Kidney (tissue), 14 donors: ENCODE data around the gene IZUMO4. TPM values are rescaled to one million over a fixed set of nuclear protein-coding genes. Genes with fewer than 3 reads are reported as not detected.

Experiments
- DNase-seq, 5 donors: peaks; one replicate each; pipeline ENCODE4 v3.0.0-alpha.2; 2013 to 2020
- FAIRE-seq: peaks from 2 replicates; lab custom pipeline; 2012; peaks lifted over from hg19 to GRCh38; lab: Jason Lieb, UNC
- H3K27ac ChIP-seq, 2 donors: one replicate each; pipeline ENCODE4 v1.7.0; 2013; ENCODE audit warnings: low read depth in 2 of 2, low read length in 2 of 2, inconsistent platforms in 1 of 2
- H3K27me3 ChIP-seq: one replicate; pipeline ENCODE4 v1.7.1; 2013; ENCODE audit warnings: low read length, inconsistent platforms; ENCODE audit not compliant: control insufficient read depth, insufficient read depth
- H3K36me3 ChIP-seq, 3 donors: one replicate each; pipeline versions ENCODE4 v1.7.0 to v1.7.1; 2013; ENCODE audit warnings: low read length in 3 of 3, control low read depth in 1 of 3, inconsistent platforms in 1 of 3; ENCODE audit not compliant: insufficient read depth in 3 of 3, control insufficient read depth in 2 of 3
- H3K4me1 ChIP-seq, 3 donors: one replicate each; pipeline versions ENCODE4 v1.7.0 to v1.7.1; 2013; ENCODE audit warnings: low read length in 3 of 3, inconsistent platforms in 1 of 3, low read depth in 1 of 3; ENCODE audit not compliant: control insufficient read depth in 2 of 3, insufficient read depth in 2 of 3
- H3K4me3 ChIP-seq, 3 donors: one replicate each; pipeline versions ENCODE4 v1.7.0 to v1.8.1; 2013; ENCODE audit warnings: low read length in 3 of 3, control low read depth in 1 of 3, inconsistent platforms in 1 of 3
- H3K9ac ChIP-seq, 3 donors: one replicate each; pipeline versions ENCODE4 v1.7.0 to v1.7.1; 2013; ENCODE audit warnings: low read length in 3 of 3, control low read depth in 1 of 3, inconsistent platforms in 1 of 3
- H3K9me3 ChIP-seq, 3 donors: one replicate each; pipeline versions ENCODE4 v1.7.0 to v1.7.1; 2013; ENCODE audit warnings: low read length in 3 of 3, control low read depth in 1 of 3, inconsistent platforms in 1 of 3; ENCODE audit not compliant: control insufficient read depth in 2 of 3, insufficient read depth in 1 of 3
- intact Hi-C: fragments of 100-400 bp; cut with DNase I; formaldehyde crosslinking; loops from one replicate; pipeline ENCODE4 v1.11.1; 2022
- polyA plus RNA-seq: library from polyadenylated mRNA; stranded (reverse); fragments of 350-450 nt; fragmentation: Illumina TruSeq; extraction: RNeasy Lipid Tissue Mini Kit (QIAGEN cat#74804); gene quantifications from one replicate; pipeline ENCODE4 v1.2.3, GENCODE V29; 2014; ENCODE audit warnings: low read depth, low replicate concordance; ENCODE audit not compliant: insufficient read depth
- total RNA-seq: library from RNA; stranded (reverse); fragmentation: NEBNext Ultra II Directional; extraction: Animal tissue kit (Norgen Biotek cat#: 25700); gene quantifications from one replicate; pipeline ENCODE4 v1.2.1, GENCODE V29; 2021
- TF ChIP-seq, protein P1 (sequence below): IDR thresholded peaks from 3 replicates; pipeline ENCODE4 v1.5.1; 2012; ENCODE audit warnings: mild to moderate bottlenecking, moderate library complexity, borderline replicate concordance; ENCODE audit not compliant: insufficient read depth; ENCODE audit errors: extremely low read depth
- donor health status: control.
- donor health status: control.
- donor health status: control.
- donor health status: control.
- donor health status: control.
- donor health status: DM: yes; HTN: yes; CAD: no.
- donor health status: Normal renal cell carcinoma (clear cell type).

Gene IZUMO4
- total and polyA plus RNA-seq, 2 donors from 2014 or later, result 4.3 to 8.9 TPM

DNA sequence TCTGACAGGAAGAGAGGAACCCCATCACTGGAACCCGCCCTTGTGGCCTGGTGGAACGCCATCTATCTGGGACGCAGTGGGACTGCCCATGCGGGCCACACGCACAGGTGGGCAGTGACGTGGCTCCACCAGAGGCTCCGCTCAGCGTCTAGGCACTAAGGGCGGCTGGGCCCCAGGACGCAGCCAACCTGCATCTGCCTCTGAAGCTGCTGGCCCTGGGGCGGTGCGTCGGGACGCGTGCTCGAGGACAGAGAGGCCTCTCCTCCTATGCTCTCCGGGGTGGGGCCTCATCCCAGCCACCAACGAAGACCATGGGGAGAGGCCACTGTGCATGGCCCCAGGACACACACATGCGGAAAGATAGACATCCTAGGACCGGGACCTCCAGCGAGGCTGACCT, 18.1 kb downstream of the IZUMO4 start:
- Histone ChIP-seq H3K27me3 (no peaks in the 10 kb centered on the region), H3K9ac (no peak overlapping the region)
- intact Hi-C loops, result no loop called here

DNA sequence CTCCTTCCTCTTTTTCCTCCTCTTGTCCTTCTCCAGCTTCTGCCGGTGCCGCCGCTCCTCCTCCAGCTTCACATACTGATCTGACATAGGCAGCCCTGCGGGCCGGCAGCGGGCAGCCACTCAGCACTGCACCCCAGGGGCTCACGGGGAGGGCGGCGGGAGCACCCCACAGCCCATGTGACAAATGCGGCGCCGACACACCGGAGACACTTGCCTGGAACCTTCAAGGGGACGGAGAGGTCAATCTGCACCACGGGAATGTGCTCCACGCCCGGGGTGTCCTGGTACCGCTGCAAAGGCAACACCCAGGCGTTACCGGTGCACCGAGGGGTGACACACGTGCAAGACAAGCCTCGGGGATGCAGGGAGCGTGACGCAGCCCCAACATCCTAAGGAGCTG, 18.6 kb downstream of the IZUMO4 start:
- TF ChIP-seq, protein P1, sequence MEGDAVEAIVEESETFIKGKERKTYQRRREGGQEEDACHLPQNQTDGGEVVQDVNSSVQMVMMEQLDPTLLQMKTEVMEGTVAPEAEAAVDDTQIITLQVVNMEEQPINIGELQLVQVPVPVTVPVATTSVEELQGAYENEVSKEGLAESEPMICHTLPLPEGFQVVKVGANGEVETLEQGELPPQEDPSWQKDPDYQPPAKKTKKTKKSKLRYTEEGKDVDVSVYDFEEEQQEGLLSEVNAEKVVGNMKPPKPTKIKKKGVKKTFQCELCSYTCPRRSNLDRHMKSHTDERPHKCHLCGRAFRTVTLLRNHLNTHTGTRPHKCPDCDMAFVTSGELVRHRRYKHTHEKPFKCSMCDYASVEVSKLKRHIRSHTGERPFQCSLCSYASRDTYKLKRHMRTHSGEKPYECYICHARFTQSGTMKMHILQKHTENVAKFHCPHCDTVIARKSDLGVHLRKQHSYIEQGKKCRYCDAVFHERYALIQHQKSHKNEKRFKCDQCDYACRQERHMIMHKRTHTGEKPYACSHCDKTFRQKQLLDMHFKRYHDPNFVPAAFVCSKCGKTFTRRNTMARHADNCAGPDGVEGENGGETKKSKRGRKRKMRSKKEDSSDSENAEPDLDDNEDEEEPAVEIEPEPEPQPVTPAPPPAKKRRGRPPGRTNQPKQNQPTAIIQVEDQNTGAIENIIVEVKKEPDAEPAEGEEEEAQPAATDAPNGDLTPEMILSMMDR, result no peak
- no peaks in the 10 kb centered on the region for H3K9me3 ChIP-seq
- H3K36me3 ChIP-seq, result peaks cover 0 to 68% (median 43%) of the 10 kb centered on the region in 3 donors
- no peaks in the 10 kb centered on the region for H3K4me1 ChIP-seq
- H3K4me3 ChIP-seq, result no peak overlapping the region
- no peak for DNase-seq
- intact Hi-C loops, result no loop called here
- H3K27ac ChIP-seq, result no peak overlapping the region
- FAIRE-seq, result no peak
- H3K27me3 ChIP-seq, result no peaks in the 10 kb centered on the region
- no peak overlapping the region for H3K9ac ChIP-seq

More for the DNA sequence above, 18.1 kb downstream of the IZUMO4 start:
- DNase-seq (no peak), FAIRE-seq (no peak)
- Histone ChIP-seq H3K4me3 (no peak overlapping the region), H3K36me3 (peaks cover 0 to 70% (median 47%) of the 10 kb centered on the region in 3 donors), H3K27ac (no peak overlapping the region), H3K4me1 (no peaks in the 10 kb centered on the region), H3K9me3 (no peaks in the 10 kb centered on the region)
- TF ChIP-seq, protein P1, result no peak

DNA sequence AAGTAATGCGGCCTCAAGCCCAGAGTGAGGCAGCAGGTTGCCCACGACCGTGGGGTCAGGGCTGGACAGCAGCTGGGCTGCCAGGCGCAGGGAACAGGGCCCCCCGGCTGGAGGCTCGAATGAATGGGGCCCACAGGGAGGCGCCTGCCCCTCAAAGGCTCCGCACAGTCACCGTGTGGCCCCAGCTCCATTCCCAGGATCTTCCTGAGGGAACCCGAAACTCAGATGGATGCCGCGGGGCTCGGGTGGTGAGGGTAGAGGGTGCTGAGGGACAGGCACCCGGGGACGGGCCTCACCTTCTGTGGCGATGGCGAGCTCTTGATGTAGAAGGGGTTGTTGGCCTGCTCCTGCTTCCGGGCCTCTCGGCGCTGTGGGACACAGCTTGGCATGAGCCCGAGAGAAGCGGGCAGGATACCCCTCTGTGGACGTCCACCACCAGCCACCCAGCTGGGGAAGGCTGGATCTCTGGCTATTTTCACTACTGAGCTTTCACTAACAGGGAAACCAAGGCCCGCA, 19.3 kb downstream of the IZUMO4 start:
- peaks cover 0 to 67% (median 40%) of the 10 kb centered on the region in 3 donors for H3K36me3 ChIP-seq
- DNase-seq, result no peak
- intact Hi-C loops, result no loop called here

More for the DNA sequence above, 19.3 kb downstream of the IZUMO4 start:
- H3K4me3 ChIP-seq, result no peak overlapping the region
- no peak overlapping the region for H3K27ac ChIP-seq
- no peaks in the 10 kb centered on the region for H3K4me1 ChIP-seq
- no peak for FAIRE-seq
- no peak overlapping the region for H3K9ac ChIP-seq
- TF ChIP-seq, protein P1, result no peak
- no peaks in the 10 kb centered on the region for H3K9me3 ChIP-seq
- H3K27me3 ChIP-seq, result no peaks in the 10 kb centered on the region
